WTC11 (cell line): Measurements from ENCODE around the gene SH3RF2.
"Not testable (repeated sequence)": the region's sequence is repeated elsewhere in the genome, so short reads cannot be mapped to it uniquely, and the experiment has no call there.

Source experiments
- CREM ChIP-seq: sonication (generic); formaldehyde crosslinking; IDR thresholded peaks from 2 replicates; pipeline ENCODE4 v1.8.1; 2022; ENCODE audit warnings: mild to moderate bottlenecking, missing genetic modification reagents, moderate library complexity
- E2F1 ChIP-seq: sonication (generic); formaldehyde crosslinking; IDR thresholded peaks from 2 replicates; pipeline ENCODE4 v1.8.0; 2022; ENCODE audit warnings: mild to moderate bottlenecking, missing genetic modification reagents
- ELF4 ChIP-seq: sonication (generic); formaldehyde crosslinking; IDR thresholded peaks from 2 replicates; pipeline ENCODE4 v1.8.1; 2022; ENCODE audit warnings: low read depth, mild to moderate bottlenecking, moderate library complexity, missing genetic modification reagents
- JUN ChIP-seq: sonication (generic); formaldehyde crosslinking; IDR thresholded peaks from 2 replicates; pipeline ENCODE4 v1.8.0; 2023; ENCODE audit warnings: mild to moderate bottlenecking, missing genetic modification reagents
- ZNF138 ChIP-seq: sonication (generic); formaldehyde crosslinking; conservative IDR thresholded peaks from 2 replicates; pipeline ENCODE4 v1.8.1; 2022; ENCODE audit warnings: mild to moderate bottlenecking, moderate library complexity, missing genetic modification reagents
- TF ChIP-seq, protein P1 (sequence below): fragments of 200-600 bp; IDR thresholded peaks from 2 replicates; pipeline ENCODE4 v1.8.0; 2022; ENCODE audit warnings: antibody characterized with exemption

- TF ChIP-seq ZNF138 (CRISPR knock-in tag); CREM; ELF4 (CRISPR knock-in tag); E2F1 (CRISPR knock-in tag); JUN (CRISPR knock-in tag): not testable (repeated sequence)
- TF ChIP-seq, protein P1, sequence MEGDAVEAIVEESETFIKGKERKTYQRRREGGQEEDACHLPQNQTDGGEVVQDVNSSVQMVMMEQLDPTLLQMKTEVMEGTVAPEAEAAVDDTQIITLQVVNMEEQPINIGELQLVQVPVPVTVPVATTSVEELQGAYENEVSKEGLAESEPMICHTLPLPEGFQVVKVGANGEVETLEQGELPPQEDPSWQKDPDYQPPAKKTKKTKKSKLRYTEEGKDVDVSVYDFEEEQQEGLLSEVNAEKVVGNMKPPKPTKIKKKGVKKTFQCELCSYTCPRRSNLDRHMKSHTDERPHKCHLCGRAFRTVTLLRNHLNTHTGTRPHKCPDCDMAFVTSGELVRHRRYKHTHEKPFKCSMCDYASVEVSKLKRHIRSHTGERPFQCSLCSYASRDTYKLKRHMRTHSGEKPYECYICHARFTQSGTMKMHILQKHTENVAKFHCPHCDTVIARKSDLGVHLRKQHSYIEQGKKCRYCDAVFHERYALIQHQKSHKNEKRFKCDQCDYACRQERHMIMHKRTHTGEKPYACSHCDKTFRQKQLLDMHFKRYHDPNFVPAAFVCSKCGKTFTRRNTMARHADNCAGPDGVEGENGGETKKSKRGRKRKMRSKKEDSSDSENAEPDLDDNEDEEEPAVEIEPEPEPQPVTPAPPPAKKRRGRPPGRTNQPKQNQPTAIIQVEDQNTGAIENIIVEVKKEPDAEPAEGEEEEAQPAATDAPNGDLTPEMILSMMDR: not testable (repeated sequence)
Measured at GRCh38 chr5:146010447-146010846, 74.1 kb downstream of the SH3RF2 start.
